HL-60/S4 (cell line): ENCODE measurements around the gene FBLIM1.

Source experiments
- in situ Hi-C: fragments of 300-500 bp; cut with MboI; formaldehyde crosslinking; loops from 2 replicates; pipeline ENCODE4 v1.14.3; 2022; ENCODE audit warnings: low sequenced_read_pairs

FBLIM1 gene, protein sequence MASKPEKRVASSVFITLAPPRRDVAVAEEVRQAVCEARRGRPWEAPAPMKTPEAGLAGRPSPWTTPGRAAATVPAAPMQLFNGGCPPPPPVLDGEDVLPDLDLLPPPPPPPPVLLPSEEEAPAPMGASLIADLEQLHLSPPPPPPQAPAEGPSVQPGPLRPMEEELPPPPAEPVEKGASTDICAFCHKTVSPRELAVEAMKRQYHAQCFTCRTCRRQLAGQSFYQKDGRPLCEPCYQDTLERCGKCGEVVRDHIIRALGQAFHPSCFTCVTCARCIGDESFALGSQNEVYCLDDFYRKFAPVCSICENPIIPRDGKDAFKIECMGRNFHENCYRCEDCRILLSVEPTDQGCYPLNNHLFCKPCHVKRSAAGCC

DNA sequence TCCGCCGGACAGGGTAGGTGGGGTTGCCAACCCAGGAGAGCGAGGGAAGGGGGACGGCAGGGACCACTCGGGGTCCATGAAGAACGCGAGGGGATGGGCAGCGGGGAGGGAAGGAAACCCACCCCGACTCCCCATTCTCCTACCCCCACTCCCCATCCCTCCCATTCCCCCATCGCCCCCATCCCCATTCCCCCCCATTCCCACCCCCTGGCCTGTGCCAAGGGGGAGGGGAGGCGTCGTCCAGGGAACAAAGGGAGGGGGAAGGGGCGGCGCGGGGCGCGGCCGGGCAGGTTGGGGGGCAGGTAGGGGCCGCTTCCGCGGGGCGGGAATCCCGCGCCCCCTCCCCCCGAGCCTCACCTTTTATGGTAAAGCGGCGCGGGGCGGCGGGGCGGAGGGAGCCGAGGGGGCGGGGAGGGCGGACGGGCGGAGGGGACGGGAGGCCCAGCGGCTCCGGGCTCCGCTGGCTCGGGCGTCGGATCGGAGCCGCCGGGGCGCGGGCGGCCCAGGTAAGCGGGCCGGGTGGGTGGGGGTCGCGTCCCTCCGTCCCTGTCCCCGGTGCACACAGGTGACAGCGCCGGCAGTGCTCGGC is at the start of gene FBLIM1:
FBLIM1 (plus strand) TSS at position 453 of the 589 bp plus-strand sequence. CDS start 6,189 bp downstream, outside the sequence.
- in situ Hi-C loops = no loop called here

- in situ Hi-C loops = no loop called here
Measured at GRCh38 chr1:15709226-15709625, 49.4 kb upstream of the FBLIM1 start.

- in situ Hi-C loops = no loop called here
Measured at GRCh38 chr1:15712168-15712567, 46.4 kb upstream of the FBLIM1 start.

DNA sequence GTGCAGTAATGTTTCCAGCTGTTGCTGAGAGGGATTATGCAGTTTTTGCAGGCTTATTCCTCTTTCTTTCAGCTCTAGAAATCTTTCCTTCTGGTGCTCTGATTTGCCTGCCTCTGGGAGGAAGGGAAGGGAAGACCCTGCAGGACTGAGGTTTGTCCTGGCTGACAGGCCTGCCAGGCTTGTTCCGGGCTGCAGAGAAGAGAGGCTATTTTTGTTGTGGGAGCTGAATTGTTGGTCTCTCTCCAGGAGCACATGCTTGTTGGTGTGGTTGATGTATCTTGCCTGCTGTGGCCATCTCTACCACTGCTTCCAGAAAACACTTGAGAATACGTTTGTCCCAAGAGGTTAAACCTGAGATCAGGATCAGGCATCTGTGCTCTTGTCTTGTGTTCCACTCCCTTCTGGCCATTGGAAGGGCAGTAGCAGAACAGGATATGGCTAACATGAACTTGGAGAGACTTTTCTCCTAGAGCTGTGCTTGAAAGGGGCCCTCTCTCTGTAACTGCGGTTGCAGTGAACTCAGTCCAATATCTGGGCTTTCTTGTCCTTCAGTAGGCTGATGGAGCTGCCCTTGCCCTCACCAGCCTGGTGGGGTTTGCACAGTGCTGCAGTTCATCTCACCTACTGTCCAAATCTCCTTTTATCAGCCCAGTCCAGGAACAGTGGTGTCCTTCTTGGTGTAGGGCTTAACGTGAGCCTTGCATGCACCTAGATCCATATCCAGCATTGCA is 44.0 kb upstream of the FBLIM1 start:
- in situ Hi-C loops = no loop called here

GRCh38 chr1:15717418-15718125 is 41.0 kb upstream of the FBLIM1 start:
- in situ Hi-C loops = no loop called here

- in situ Hi-C loops = no loop called here
Measured at GRCh38 chr1:15718199-15718601, 40.4 kb upstream of the FBLIM1 start.

GRCh38 chr1:15719381-15720120 is 39.0 kb upstream of the FBLIM1 start:
- in situ Hi-C loops = no loop called here

GRCh38 chr1:15720861-15721260 is 37.7 kb upstream of the FBLIM1 start:
- in situ Hi-C loops = no loop called here

- in situ Hi-C loops = no loop called here
Measured at GRCh38 chr1:15722411-15722810, 36.2 kb upstream of the FBLIM1 start.

DNA sequence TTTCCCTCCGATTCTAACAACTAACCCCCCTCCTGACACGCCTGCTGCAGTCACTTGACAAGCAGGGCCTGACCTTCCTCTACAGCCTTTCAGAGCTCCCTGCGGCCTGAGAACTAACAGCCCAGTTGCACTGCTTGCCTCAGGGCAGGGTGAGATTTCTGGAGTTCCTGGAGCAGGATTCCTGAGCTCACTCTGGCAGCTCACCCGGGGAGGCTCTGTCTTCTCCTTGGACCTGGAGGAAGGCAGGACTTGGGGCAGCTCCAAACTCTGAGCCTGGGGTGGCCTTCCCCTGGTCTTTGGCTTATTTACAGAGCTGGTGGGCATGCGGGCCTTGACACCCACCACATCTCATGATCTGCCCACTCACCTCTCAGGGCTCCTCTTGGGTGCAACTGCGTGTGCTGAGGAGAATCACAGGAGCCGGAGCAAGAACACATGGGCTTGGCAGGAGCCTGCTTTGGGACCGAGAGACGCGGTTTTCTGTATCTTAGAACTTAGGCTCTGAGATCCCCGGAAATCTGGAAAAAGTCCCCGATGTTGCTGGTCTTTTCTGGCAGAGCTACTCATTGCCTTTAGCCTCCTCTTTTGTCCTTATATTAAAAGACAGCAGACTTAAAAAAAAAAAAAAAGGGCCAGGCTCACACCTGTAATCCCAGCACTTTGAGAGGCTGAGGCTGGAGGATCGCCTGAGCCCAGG is 35.6 kb upstream of the FBLIM1 start:
- in situ Hi-C loops = no loop called here

DNA sequence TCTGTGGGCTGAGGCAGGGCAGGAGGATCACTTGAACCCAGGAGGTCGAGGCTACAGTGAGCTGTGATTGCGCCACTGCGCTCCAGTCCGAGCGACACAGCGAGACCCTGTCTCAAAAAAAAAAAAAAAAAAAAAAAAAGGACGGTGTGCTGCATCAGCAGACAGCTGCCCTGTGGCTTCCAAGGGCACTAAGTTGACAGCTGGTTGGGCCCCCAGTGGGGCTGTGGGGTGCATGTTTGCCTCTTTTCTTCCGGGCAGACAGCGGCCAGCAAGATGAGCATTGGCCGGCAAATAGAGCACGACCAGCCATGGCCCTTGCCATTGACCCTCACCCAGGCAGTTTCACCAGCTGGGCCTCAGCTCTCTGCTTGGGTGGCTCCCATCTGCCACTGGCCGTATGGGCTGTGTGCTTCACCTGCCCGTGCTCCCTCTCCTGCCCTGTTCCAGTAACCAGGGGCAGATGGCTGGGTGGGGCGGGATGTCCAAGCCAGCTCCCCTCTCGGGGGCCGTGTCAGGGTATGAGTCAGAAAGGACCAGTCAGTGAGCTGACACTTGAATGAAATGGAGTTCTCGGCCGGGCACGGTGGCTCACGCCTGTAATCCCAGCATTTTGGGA is 34.9 kb upstream of the FBLIM1 start:
- in situ Hi-C loops = no loop called here

GRCh38 chr1:15724949-15725880 is 33.4 kb upstream of the FBLIM1 start:
- in situ Hi-C loops = no loop called here

DNA sequence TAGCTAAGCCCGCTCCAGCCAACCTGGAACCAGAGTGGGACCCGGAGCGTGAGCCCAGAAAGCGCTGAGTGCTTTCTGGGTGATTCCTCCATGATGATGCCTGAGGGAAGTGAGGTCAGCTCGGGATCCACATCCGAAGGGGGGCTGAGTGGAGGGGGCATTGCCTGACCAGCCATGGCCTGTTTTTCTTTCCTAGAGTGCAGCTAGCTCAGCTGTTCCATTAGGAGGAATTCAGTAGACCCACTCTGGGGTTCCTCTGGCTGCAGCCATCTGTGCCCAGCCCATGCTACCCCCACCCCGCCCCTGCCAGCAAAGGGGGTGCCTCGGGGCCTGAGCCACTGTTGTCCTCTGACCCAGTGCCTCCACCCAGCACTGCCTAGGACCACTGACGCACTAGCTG is 32.1 kb upstream of the FBLIM1 start:
- in situ Hi-C loops = no loop called here

DNA sequence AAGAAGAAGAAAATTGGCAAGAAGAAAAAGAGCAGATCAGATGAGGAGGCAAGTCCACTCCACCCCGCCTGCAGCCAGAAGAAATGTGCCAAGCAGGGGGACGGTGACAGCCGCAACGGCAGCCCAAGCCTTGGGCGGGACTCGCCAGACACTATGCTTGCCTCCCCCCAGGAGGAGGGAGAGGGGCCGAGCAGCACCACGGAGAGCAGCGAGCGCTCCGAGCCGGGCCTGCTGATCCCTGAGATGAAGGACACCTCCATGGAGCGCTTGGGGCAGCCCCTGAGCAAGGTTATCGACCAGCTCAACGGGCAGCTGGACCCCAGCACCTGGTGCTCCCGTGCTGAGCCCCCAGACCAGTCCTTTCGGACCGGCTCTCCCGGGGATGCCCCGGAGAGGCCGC is 31.6 kb upstream of the FBLIM1 start:
- in situ Hi-C loops = no loop called here

DNA sequence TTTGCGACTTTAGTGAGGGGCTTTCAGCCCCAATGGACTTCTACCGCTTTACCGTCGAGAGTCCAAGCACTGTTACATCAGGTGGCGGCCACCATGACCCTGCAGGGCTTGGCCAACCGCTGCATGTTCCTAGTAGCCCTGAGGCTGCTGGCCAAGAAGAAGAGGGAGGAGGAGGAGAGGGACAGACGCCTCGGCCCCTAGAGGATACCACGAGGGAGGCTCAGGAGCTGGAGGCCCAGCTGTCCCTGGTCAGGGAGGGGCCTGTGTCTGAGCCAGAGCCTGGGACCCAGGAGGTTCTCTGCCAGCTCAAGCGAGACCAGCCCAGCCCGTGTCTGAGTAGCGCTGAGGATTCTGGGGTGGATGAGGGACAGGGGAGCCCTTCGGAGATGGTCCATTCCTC is 31.2 kb upstream of the FBLIM1 start:
- in situ Hi-C loops = no loop called here

DNA sequence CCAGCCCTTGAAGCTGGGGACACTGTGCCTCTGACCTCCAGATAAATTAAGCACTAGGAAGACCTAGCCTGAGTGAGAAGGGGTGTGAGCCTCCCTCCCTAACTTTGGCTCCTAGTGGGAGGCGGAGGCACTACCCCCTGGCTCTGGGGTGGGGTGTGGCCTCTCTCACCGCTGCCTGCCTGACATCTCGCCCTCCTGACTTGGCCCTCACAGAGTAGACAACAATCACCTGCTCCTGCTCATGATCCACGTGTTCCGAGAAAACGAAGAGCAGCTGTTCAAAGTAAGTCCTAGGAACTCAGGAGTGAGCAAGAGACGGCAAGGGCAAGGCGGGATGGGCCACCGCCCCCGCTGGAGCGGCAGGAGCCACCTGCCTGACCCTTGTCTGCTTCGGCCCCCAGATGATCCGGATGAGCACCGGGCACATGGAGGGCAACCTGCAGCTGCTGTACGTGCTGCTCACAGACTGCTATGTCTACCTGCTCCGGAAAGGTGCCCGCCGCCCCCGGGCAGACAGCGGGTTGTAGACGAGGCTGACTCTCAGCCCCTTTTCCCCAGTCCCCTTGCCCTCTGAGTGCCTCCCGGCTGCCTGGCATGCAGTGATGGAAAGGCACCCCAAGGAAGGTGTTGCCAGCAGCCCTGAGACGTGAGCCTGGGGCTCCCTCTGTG is 30.6 kb upstream of the FBLIM1 start:
- in situ Hi-C loops = no loop called here

DNA sequence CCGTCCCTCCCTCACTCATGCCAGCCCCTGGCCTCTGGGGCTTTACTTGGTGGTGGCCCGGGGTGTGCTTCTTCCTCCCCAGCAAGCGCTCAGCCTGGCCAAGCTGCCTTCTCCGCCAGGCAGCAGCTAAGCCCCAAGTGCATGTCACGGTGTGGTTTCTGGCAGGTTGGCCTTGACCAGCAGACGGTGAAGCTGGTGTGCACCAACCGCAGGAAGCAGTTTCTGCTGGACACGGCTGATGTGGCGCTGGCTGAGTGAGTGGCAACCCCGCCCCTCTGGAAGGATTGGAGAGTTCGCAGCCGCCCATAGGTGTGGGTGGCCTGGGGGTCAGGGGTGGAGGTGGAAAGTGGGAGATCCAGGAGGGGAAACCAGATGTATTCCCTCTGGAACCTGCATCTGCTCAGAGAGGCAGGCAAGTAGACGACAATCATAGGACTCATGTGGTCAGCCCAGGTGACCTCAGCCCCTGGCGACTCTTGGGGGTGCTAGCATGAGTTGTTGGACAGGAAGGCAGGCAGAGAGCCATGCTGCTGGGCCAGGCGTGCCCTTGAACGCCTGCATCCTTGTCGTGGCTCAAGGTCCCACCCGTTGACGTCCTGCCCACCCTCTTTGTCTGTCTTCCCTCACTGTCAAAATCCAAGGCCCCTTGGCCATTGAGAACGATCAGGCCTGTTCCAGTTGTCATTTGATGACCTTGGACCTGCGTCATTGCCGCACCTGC is 29.5 kb upstream of the FBLIM1 start:
- in situ Hi-C loops = no loop called here
